NCI-H187 (cell line): ENCODE measurements around the gene ATCAY.

Experiments used
- DNase-seq, 2 experiments: peaks; one replicate each; lab custom pipeline; 2025; lab: John Stamatoyannopoulos, UW

ATCAY gene, protein sequence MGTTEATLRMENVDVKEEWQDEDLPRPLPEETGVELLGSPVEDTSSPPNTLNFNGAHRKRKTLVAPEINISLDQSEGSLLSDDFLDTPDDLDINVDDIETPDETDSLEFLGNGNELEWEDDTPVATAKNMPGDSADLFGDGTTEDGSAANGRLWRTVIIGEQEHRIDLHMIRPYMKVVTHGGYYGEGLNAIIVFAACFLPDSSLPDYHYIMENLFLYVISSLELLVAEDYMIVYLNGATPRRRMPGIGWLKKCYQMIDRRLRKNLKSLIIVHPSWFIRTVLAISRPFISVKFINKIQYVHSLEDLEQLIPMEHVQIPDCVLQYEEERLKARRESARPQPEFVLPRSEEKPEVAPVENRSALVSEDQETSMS

GRCh38 chr19:3880471-3881271, at the start of gene ATCAY:
Gene ATCAY (plus strand): TSS chr19:3880685. CDS start chr19:3885768, 5,083 bp downstream.
- peak; percentile 78 to 80 for DNase-seq

DNA sequence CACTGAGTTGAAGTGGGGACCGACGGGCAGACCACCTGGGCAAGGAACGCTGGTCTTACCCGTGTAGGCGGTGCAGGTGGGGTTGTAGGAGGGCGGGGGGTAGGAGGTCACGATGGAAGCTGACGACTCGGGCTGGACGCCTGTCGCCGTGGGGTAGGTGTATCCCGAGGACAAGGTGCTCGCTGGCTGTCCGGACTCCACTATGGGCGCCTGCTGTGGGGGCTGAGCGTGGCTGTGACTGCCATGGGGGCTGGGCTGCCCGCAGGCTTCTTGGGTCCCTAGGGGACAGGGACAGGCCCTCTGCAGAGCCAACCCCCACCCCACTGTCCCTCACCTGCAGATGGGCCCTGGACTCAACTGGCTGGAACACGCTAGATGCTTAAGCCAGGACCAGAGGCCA, 48.9 kb upstream of the ATCAY start:
- DNase-seq: no peak

DNA sequence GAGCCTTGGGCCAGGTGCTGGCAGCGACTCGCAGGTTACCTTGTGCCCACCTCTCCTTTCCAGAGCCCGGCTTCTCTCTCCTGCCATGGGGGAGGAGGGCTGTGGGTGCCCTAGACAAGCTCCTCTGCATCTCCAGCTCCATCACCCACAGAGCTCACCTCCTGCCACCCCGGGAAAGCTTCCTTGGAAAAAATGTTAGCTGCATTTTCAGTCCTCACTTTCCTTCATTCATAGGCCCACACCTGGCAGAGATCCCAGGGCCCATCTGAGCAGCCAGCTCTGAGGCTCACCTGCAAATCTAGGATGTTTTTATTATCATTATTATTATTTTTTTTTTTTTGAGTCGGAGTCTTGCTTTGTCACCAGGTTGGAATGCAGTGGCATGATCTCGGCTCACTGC, 48.5 kb upstream of the ATCAY start:
- DNase-seq: no peak

DNA sequence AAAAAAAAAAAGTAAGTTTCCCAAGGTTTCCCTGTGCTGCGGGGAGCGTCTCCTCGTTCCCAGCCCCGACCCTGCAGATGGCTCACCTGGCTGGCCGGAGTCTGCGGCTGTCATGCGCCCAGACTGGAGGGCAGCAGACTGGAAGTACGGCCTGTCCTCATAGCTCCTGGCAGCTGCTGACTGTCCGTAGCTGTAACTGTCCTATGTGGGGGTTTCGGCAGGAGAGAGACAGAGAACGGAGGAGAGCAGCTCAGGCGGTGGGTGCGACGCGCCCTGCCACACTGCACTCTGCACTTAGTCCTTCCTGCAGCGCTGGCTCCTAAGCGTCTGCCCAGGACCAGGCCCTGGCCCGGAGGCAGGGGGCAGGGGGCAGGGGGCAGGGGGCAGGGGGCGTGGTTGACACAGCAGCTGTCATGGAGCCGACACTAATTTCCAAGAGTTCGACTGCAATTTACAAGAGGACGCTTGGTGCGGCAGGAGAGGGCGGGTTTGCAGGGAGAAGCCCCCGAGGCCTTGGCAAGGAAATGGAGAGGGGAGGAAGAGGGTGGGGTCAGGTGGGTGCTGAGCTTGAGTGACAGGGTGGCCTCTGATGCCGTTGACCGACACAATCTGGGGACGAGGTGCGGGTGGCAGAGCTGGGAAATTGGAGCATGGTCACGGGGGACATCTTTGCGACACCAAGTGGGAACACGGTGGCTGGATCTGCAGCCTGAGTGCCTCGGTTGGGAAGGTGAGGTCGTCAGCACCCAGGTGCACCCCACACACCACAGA, 46.7 kb upstream of the ATCAY start:
- no peak for DNase-seq

DNA sequence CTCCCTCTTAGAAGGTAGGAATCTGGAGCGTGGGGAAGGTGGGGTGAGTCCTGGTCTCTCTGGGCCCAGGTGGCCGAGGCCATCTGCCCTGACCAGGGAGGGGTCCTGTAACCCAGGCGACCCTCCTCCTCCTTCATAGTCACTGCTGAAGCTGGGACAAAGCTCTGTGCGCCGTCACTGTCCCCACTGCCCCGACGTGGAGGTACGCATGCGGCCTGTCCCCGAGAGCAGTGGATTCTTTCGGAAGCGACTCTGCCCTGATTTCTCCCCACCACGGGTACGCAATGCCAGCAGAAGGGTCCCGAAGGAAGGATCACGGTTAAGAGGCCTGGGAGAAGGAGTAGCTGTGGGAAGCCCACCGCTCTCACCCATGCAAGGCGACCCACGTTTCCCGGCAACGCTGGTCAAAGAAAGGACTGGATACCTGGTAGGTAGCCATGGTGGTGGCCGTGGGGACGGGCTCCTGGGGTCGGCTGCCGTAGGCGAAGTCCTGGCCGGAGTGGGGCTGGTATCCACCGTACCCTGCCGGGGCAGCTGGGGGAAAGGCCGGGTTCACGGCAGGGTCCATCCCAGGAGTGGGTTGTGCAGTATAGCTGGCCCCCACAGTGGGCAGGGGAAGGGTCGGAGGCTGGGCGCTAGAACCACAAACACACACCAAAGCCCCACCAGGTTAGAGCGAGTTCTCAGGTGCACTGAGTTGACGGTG, 46.0 kb upstream of the ATCAY start:
- DNase-seq: no peak

DNA sequence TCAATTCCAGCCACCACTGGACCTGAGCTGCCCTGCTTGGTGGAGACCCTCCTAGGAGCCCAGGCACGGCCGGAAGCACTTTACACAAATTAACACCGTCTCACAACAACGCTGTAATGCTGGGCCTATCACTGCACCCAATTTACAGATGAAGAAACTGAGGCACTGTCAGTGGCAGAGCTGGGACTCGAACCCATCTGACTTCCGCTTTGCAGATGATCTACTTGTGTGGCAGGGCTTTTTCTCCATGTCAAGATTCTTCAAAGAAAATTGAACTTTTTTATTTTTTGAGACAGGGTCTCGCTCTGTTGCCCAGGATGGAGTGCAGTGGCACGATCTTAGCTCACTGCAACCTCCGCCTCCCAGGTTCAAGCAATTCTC, 45.4 kb upstream of the ATCAY start:
- no peak for DNase-seq

GRCh38 chr19:3836887-3837286, 43.6 kb upstream of the ATCAY start:
- no peak for DNase-seq

DNA sequence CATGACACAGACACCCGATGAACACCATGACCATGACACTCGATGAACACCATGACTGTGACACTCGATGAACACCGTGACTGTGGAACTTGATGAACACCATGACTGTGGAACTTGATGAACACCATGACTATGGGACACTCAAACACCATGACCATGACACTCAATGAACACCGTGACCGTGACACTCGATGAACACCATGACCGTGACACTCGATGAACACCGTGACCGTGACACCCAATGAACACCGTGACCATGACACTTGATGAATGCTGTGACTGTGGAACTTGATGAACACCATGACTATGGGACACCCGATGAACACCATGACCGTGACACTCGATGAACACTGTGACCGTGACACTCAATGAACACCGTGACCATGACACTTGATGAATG, 43.2 kb upstream of the ATCAY start:
- no peak for DNase-seq

GRCh38 chr19:3837922-3838321, 42.6 kb upstream of the ATCAY start:
- DNase-seq: no peak

DNA sequence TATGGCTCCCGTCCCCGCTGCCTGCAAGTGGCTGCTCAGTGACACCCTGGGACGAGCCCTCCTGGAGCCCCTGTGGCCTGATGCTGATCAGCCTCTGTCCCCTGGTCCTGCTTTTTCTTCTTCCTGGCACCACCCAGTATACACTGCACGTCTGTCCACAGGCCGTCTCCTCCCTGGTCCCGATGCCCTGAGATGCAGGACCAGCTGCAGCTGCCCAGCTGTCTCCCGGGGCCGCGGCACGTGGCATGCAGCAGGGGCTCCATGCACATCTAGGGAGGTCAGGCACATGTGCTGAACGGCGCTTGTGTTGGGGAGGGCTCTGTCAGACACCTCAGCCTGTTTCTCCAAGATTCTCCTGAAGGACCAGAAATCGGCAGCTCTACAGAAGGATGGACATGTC, 41.8 kb upstream of the ATCAY start:
- no peak for DNase-seq

DNA sequence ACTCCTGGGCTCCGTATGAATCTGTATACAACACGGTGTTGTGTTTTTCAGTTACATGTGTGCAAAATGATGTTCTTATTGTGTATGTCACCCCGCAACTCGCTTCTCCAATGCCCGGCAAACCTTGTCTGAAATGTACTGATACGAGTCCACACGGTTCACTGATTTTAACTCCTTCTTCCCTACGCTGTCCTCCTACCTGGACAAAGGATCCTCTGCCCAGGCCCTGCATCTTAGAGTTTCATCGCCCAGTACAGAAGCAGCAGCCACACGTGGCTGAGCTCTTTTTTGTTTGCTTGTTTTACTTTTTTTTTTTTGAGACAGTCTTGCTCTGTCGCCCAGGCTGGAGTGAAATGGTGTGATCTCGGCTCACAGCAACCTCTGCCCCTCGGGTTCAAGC, 40.5 kb upstream of the ATCAY start:
- DNase-seq: no peak

DNA sequence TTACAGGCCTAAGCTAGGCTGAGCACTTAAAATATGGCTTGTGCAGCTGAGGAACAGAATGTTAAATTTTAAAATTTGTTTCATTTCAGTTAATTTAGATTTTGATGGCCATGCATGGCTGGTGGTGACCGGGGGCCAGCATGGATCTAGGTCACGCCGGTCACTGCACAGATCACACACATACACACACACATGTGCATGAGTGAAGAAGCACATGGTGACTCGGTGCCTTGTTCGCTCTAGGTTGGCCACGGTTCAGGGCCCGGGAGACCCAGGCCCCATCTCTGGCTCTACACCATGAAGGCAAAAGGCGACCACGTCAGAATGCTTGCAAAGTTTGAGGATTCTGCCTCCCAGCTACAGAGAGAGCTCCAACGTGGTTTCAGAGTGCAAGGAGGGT, 39.7 kb upstream of the ATCAY start:
- DNase-seq: no peak

GRCh38 chr19:3842948-3843347, 37.5 kb upstream of the ATCAY start:
- no peak for DNase-seq

DNA sequence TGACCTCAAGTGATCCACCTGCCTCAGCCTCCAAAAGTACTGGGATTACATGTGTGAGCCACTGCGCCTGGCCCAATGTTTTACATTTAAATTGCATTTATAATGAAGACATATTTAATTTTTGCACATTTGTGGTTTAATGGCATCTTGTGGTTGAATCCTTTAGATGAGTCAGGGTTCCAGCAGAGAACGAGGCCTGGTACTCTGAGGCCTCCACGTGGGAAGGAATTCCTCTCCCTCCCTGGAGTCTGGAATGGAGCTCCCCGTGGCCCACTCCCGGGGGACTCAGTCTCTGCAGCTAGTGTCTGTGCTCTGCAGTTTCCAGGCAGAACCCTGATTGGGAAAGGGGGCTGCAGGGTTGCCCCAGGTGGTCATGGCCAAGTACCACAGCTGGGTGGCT, 35.9 kb upstream of the ATCAY start:
- DNase-seq: no peak

- no peak for DNase-seq
These were observed 31.4 kb upstream of the ATCAY start for GRCh38 chr19:3849092-3849491.

- no peak for DNase-seq
These were observed 30.7 kb upstream of the ATCAY start for GRCh38 chr19:3849787-3850186.

GRCh38 chr19:3850320-3850972, 30.0 kb upstream of the ATCAY start:
- no peak for DNase-seq

- DNase-seq: no peak
These were observed 29.0 kb upstream of the ATCAY start for GRCh38 chr19:3851254-3852176.

DNA sequence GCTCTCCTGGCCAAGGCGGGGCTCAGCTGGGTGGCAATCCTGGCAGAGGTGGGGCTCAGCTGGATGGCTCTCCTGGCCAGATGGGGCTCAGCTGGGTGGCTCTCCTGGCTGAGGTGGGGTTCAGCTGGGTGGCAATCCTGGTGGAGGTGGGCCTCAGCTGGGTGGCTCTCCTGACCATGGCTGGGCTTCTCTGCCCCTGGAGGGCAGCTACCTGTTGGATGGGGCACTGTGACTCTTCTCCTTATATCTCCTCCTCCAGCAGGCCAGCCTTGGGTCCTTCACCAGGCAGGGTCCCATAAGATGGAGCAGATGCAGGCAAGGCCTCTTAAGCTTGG, 28.3 kb upstream of the ATCAY start:
- no peak for DNase-seq

GRCh38 chr19:3852614-3853254, 27.8 kb upstream of the ATCAY start:
- DNase-seq: no peak
